Neuronal stem cell (in vitro differentiated cells): ENCODE results near the gene SIL1.

Experiments
- DNase-seq: peaks from one replicate; pipeline ENCODE4 v3.0.0-alpha.2; 2013; ENCODE audit warnings: low spot score
- H2AFZ ChIP-seq: one replicate; pipeline ENCODE4 v1.6.1; 2013; ENCODE audit warnings: mild to moderate bottlenecking, low read length, inconsistent platforms
- H2AK5ac ChIP-seq: 2 replicates; pipeline ENCODE4 v1.6.1; 2013; ENCODE audit warnings: low read depth, mild to moderate bottlenecking, inconsistent platforms, low read length, moderate library complexity, mixed read lengths
- H2BK120ac ChIP-seq: 2 replicates; pipeline ENCODE4 v1.6.1; 2013; ENCODE audit warnings: low read depth, mild to moderate bottlenecking, inconsistent platforms, low read length, moderate library complexity, mixed read lengths
- H2BK12ac ChIP-seq: one replicate; pipeline ENCODE4 v1.6.1; 2013; ENCODE audit warnings: low read length, inconsistent platforms
- H2BK15ac ChIP-seq: 2 replicates; pipeline ENCODE4 v1.6.1; 2013; ENCODE audit warnings: mild to moderate bottlenecking, low read length, inconsistent platforms, mixed read lengths
- H2BK5ac ChIP-seq: one replicate; pipeline ENCODE4 v1.6.1; 2013; ENCODE audit warnings: inconsistent platforms, mild to moderate bottlenecking, low read length, moderate library complexity
- H3K14ac ChIP-seq: one replicate; pipeline ENCODE4 v1.6.1; 2013; ENCODE audit warnings: low read length, inconsistent platforms
- H3K18ac ChIP-seq: 2 replicates; pipeline ENCODE4 v1.6.1; 2013; ENCODE audit warnings: low read length, inconsistent platforms
- H3K23ac ChIP-seq: 2 replicates; pipeline ENCODE4 v1.6.1; 2013; ENCODE audit warnings: low read depth, mild to moderate bottlenecking, mixed read lengths, low read length, inconsistent platforms; ENCODE audit not compliant: poor library complexity
- H3K27ac ChIP-seq: replicated peaks from 3 replicates; pipeline ENCODE4 v1.5.1; 2013; ENCODE audit warnings: low read length, inconsistent platforms
- H3K27me3 ChIP-seq, 3 experiments: 2 replicates each; pipeline ENCODE4 v1.6.1; 2013; ENCODE audit warnings: low read length in 3 of 3, mild to moderate bottlenecking in 2 of 3, inconsistent platforms in 1 of 3, low read depth in 1 of 3, mixed read lengths in 1 of 3, moderate library complexity in 1 of 3; ENCODE audit not compliant: control insufficient read depth in 3 of 3, insufficient read depth in 3 of 3
- H3K36me3 ChIP-seq, 2 donors: replicated peaks in 1 of 2; 2 replicates each; pipeline ENCODE4 v1.6.1; 2013; ENCODE audit warnings: low read length in 2 of 2; ENCODE audit not compliant: control insufficient read depth in 2 of 2, insufficient read depth in 2 of 2
- H3K4ac ChIP-seq: 2 replicates; pipeline ENCODE4 v1.6.1; 2013; ENCODE audit warnings: inconsistent platforms, mild to moderate bottlenecking, low read length, moderate library complexity
- H3K4me1 ChIP-seq, 2 donors: 1 replicate in 1 of 2; 2 replicates in 1 of 2; pipeline ENCODE4 v1.6.1; 2013; ENCODE audit warnings: low read length in 2 of 2, low read depth in 1 of 2; ENCODE audit not compliant: control insufficient read depth in 2 of 2, insufficient read depth in 1 of 2
- H3K4me2 ChIP-seq: one replicate; pipeline ENCODE4 v1.6.1; 2013; ENCODE audit warnings: mild to moderate bottlenecking, low read length, inconsistent platforms; ENCODE audit not compliant: insufficient read depth, poor library complexity, severe bottlenecking
- H3K4me3 ChIP-seq, 2 donors: 2 replicates each; pipeline ENCODE4 v1.5.1; 2013; ENCODE audit warnings: low read length in 2 of 2, mild to moderate bottlenecking in 2 of 2, inconsistent platforms in 1 of 2, moderate library complexity in 1 of 2
- H3K79me1 ChIP-seq: one replicate; pipeline ENCODE4 v1.6.1; 2013; ENCODE audit warnings: low read depth, mild to moderate bottlenecking, inconsistent platforms, low read length, moderate library complexity
- H3K9ac ChIP-seq: one replicate; pipeline ENCODE4 v1.6.1; 2013; ENCODE audit warnings: mild to moderate bottlenecking, low read depth, low read length, inconsistent platforms; ENCODE audit not compliant: poor library complexity
- H3K9me3 ChIP-seq, 2 donors: replicated peaks in 1 of 2; 2 replicates each; pipeline versions ENCODE3 to v1.6.1; 2013; ENCODE audit warnings: low read length in 2 of 2, mild to moderate bottlenecking in 2 of 2, inconsistent platforms in 1 of 2, low read depth in 1 of 2, mixed read lengths in 1 of 2, moderate library complexity in 1 of 2; ENCODE audit not compliant: control insufficient read depth in 2 of 2, insufficient read depth in 1 of 2
- H4K8ac ChIP-seq: one replicate; pipeline ENCODE4 v1.6.1; 2013; ENCODE audit warnings: low read depth, mild to moderate bottlenecking, inconsistent platforms, low read length, moderate library complexity
- H4K91ac ChIP-seq: one replicate; pipeline ENCODE4 v1.6.1; 2013; ENCODE audit warnings: low read length, low read depth, mild to moderate bottlenecking, inconsistent platforms; ENCODE audit not compliant: poor library complexity
- WGBS, 2 donors: extraction: QIAGEN DNeasy Blood & Tissue Kit; methylation state at CpG; one replicate each; pipeline ENCODE4 v1.1.7; 2013; ENCODE audit warnings: missing lambda C conversion rate in 2 of 2, mixed read lengths in 1 of 2; ENCODE audit not compliant: insufficient read length in 2 of 2, insufficient replicate concordance in 1 of 2; ENCODE audit errors: extremely low coverage in 2 of 2; 5-methylcytosine and 5-hydroxymethylcytosine counted together

The SIL1 gene

GRCh38 chr5:138926688-138927448 lies 271.3 kb downstream of the SIL1 start:
- no peak for DNase-seq
- H3K36me3 ChIP-seq, result peaks cover 41 to 89% of the 10 kb centered on the region in 2 donors

GRCh38 chr5:138926257-138926656 lies 271.9 kb downstream of the SIL1 start:
- H2BK120ac ChIP-seq, result no peak overlapping the region
- no peak overlapping the region for H3K4me2 ChIP-seq
- DNase-seq, result no peak
- peaks cover 0 to 1% (median 0%) of the 10 kb centered on the region in 3 experiments for H3K27me3 ChIP-seq
- no CpG with 5 or more reads among the region's 11 CpGs for WGBS, 2 donors
- no peak overlapping the region for H2AK5ac ChIP-seq
- no peak overlapping the region for H4K8ac ChIP-seq
- no peak overlapping the region for H3K18ac ChIP-seq
- no peaks in the 10 kb centered on the region for H3K79me1 ChIP-seq
- H2BK15ac ChIP-seq, result no peak overlapping the region
- no peak overlapping the region for H2BK5ac ChIP-seq
- H3K27ac ChIP-seq, result no peak overlapping the region
- H3K9ac ChIP-seq, result no peak overlapping the region
- H3K4me1 ChIP-seq, result no peaks in the 10 kb centered on the region
- no peak overlapping the region for H4K91ac ChIP-seq
- H2BK12ac ChIP-seq, result no peak overlapping the region
- no peak overlapping the region for H3K14ac ChIP-seq
- no peak overlapping the region for H3K23ac ChIP-seq
- no peak overlapping the region for H3K4me3 ChIP-seq
- H2AFZ ChIP-seq, result no peak overlapping the region
- peaks cover 35 to 82% of the 10 kb centered on the region in 2 donors for H3K36me3 ChIP-seq
- H3K9me3 ChIP-seq, result no peaks in the 10 kb centered on the region
- no peak overlapping the region for H3K4ac ChIP-seq

More at GRCh38 chr5:138926688-138927448, 271.3 kb downstream of the SIL1 start:
- H2BK15ac ChIP-seq, result no peak overlapping the region
- no peaks in the 10 kb centered on the region for H3K4me1 ChIP-seq
- H3K23ac ChIP-seq, result no peak overlapping the region
- no peak overlapping the region for H2AK5ac ChIP-seq
- peaks cover 0 to 1% (median 0%) of the 10 kb centered on the region in 3 experiments for H3K27me3 ChIP-seq
- H3K14ac ChIP-seq, result no peak overlapping the region
- H2AFZ ChIP-seq, result no peak overlapping the region
- no peak overlapping the region for H4K91ac ChIP-seq
- no peak overlapping the region for H3K27ac ChIP-seq
- H3K4me3 ChIP-seq, result no peak overlapping the region
- no peak overlapping the region for H2BK120ac ChIP-seq
- WGBS, 2 donors, result no CpG with 5 or more reads among the region's 16 CpGs
- H2BK5ac ChIP-seq, result no peak overlapping the region
- H3K18ac ChIP-seq, result no peak overlapping the region
- no peak overlapping the region for H3K4ac ChIP-seq
- no peak overlapping the region for H2BK12ac ChIP-seq
- H3K9me3 ChIP-seq, result no peaks in the 10 kb centered on the region
- H4K8ac ChIP-seq, result no peak overlapping the region
- no peak overlapping the region for H3K4me2 ChIP-seq
- H3K79me1 ChIP-seq, result no peaks in the 10 kb centered on the region
- H3K9ac ChIP-seq, result no peak overlapping the region

- H2AK5ac ChIP-seq, result no peak overlapping the region
- H3K27me3 ChIP-seq, result peaks cover 0 to 1% (median 0%) of the 10 kb centered on the region in 3 experiments
Observed at GRCh38 chr5:138925090-138925635, 273.0 kb downstream of the SIL1 start.

GRCh38 chr5:138922494-138922893 lies 275.7 kb downstream of the SIL1 start:
- Histone ChIP-seq H3K27me3 (peaks cover 0 to 1% (median 0%) of the 10 kb centered on the region in 3 experiments), H3K9ac (no peak overlapping the region), H3K14ac (no peak overlapping the region), H3K4ac (no peak overlapping the region), H4K8ac (no peak overlapping the region), H2BK15ac (no peak overlapping the region), H3K27ac (no peak overlapping the region), H2AK5ac (no peak overlapping the region), H3K4me3 (no peak overlapping the region), H3K23ac (no peak overlapping the region), H3K9me3 (no peaks in the 10 kb centered on the region), H3K18ac (no peak overlapping the region), H3K4me2 (no peak overlapping the region), H2BK120ac (no peak overlapping the region), H2AFZ (no peak overlapping the region), H3K36me3 (peaks cover 18 to 78% of the 10 kb centered on the region in 2 donors), H3K79me1 (peaks cover 3% of the 10 kb centered on the region), H2BK5ac (no peak overlapping the region), H4K91ac (no peak overlapping the region), H3K4me1 (peaks cover 0 to 2% of the 10 kb centered on the region in 2 donors), H2BK12ac (no peak overlapping the region)
- WGBS, 2 donors, result no CpG with 5 or more reads among the region's 2 CpGs
- DNase-seq, result no peak

More at GRCh38 chr5:138925090-138925635, 273.0 kb downstream of the SIL1 start:
- Histone ChIP-seq H2BK15ac (no peak overlapping the region), H2AFZ (no peak overlapping the region), H3K23ac (no peak overlapping the region), H3K4me3 (no peak overlapping the region), H2BK5ac (no peak overlapping the region), H3K36me3 (peaks cover 26 to 80% of the 10 kb centered on the region in 2 donors), H3K4ac (no peak overlapping the region), H3K14ac (no peak overlapping the region), H4K91ac (no peak overlapping the region), H2BK120ac (no peak overlapping the region), H3K27ac (no peak overlapping the region), H3K18ac (no peak overlapping the region), H3K79me1 (peaks cover 3% of the 10 kb centered on the region), H4K8ac (no peak overlapping the region), H3K9me3 (no peaks in the 10 kb centered on the region), H2BK12ac (no peak overlapping the region), H3K9ac (peak overlapping the region; percentile 55), H3K4me2 (no peak overlapping the region), H3K4me1 (no peaks in the 10 kb centered on the region)
- WGBS, 2 donors, result no CpG with 5 or more reads among the region's 12 CpGs
- DNase-seq, result no peak
